ENCODE measurements around the gene LUZP2.

LUZP2 gene

DNA sequence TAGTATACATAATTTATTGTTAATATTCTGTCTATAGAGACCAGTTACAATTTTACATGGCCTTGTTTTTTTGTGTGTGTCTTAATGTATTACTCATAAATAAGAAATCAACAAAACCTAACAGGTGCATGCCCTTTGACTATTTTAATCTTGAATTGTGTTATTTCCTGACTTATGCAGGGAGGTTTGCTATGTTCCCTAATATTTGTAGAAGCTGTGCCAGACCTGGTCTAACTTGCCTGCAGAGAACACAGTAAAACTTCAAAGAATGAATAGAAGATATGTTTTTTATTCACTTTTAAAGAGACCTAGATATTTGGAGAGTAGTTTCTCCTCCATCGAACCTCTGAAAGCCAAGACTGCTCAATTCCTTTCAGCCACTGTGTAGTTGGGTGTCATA, 234.7 kb downstream of the LUZP2 start:
- no peak for FAIRE-seq

DNA sequence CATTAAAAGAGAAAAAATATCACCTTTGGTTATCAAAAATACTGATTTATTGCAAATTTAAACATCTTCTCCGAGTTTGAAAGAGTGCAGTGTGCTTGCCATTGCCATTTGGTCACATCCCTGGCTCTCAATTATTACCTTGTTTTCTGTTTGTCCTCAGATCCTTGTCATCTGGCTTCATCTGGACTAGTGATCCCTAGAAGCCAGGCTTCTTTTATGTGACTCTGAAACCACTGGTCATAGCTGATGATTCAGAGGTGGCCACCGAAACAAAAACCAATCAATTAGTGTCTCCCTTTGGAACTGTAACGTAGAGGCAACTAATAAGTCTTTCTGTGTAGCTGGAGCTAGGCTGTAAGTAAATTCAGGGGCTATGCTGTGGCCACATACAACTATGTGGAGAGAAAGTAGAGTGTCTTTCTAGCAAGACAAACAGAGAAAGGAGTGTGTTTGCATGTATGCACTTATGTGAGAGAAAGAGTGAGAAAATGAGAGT, 237.9 kb downstream of the LUZP2 start:
- FAIRE-seq, result no peak

DNA sequence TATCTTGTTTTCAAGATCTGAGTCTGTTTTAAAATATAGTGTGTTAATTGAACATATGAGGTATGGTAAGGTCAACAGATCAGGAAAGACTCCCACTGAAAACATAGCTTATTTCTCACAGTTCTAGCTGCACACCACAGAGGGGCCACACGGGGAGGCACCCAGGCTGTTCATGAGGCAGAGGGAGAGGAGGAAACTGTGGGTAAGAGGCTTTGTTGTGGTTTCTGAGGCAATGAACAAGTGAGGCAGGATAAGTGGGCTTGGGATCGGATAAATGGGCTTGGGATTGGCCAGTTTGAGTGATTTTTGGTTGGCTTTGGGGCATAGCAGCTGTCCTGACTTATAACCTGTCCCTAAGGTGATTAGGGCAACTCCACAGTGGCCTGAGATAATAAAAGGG, 242.1 kb downstream of the LUZP2 start:
- FAIRE-seq, result no peak

DNA sequence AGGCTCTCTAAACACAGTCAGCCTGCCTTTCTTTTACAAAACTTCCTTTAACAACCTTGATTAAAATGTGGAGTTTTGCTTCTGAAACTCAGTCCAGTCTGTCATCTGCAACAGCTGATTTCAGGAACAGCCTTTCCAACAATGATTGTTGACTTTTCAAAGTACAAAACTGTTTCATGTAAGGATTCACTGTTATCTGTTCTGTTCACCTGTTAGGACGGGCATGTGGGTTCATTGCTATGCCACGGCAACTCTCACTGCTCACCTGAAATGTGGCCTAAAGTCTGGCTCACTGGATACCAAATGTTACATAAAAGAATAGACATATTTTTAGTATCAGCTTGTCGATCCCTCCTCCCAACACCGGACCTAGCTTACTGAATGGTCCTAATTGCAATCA, 242.8 kb downstream of the LUZP2 start:
- FAIRE-seq, result no peak

DNA sequence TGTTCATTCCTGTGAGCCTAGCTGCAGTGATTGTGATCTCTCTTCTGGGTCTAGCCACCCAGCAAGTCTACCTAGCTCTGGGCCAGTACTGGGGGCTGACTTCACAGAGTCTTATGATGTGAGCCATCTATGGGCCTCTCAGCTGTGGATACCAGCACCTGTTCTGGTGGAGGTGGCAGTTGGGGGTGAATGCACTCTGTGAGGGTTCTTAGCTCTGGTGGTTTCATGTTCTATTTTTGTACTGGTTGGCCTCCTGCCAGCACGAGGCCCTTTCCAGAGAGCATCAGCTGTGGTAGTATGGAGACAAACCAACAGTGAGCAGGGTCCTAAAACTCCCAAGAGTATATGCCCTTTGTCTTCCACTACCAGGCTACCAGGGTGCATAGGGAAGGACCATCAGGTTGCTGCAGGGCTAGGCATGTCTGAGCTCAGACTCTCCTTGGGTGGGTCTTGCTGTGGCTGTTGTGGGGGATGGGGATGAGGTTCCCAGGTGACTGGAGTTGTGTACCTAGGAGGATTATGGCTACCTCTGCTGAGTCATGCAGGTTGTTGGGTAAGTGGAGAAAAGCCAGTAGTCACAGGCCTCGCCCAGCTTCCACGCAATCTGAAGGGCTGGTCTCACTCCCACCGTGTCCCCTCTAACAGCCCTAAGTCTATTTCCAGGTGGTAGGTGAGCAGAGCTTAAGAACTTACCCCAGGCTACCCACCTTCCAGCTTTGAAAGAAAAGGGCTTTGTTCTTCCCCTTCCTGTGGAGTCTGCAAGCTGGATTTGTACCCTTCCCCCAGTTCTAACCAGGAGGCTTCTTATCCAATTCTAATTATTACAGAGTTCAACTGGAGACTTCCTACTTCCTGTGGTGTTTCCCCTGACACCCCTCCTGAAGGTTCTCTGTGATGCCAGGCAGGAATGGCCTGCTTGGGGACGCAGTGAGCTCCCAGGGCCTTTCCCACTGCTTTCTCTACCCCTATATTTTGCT, 250.7 kb downstream of the LUZP2 start:
- FAIRE-seq, result no peak

DNA sequence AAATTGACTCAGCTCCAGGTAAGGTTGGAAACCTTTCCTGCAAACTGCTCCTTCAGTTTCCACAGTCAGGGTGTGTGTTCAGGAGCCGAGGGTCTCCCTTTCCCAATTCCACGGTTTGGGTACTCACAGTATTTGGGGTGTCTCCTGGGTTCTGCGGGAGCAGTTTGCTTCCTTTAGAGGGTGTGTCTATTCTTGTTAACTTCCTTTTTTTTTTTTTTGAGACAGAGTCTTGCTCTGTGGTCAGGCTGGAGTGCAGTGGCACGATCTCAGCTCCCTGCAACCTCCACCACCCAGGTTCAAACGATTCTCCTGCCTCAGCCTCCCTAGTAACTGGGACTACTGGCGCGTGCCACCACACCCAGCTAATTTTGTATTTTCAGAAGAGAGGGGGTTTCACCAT, 251.4 kb downstream of the LUZP2 start:
- FAIRE-seq, result no peak

DNA sequence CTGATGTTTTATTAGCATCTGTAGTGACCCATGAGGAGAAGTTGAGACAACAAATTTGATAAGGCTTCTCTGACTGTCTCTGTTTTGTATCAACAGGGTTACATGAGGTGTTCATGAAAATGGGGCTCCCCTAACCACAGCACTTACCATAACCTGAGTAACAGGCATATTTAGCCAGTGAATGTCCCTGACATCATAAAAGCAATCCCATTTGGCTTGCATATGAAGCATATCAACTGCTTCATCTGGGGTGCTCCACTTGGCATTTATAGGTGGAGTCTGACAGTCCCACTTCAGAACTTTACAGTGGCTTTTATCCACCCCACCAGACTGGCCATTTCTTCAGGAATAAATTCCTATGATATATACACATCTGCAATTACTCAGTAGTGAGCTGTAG, 257.6 kb downstream of the LUZP2 start:
- FAIRE-seq, result no peak

DNA sequence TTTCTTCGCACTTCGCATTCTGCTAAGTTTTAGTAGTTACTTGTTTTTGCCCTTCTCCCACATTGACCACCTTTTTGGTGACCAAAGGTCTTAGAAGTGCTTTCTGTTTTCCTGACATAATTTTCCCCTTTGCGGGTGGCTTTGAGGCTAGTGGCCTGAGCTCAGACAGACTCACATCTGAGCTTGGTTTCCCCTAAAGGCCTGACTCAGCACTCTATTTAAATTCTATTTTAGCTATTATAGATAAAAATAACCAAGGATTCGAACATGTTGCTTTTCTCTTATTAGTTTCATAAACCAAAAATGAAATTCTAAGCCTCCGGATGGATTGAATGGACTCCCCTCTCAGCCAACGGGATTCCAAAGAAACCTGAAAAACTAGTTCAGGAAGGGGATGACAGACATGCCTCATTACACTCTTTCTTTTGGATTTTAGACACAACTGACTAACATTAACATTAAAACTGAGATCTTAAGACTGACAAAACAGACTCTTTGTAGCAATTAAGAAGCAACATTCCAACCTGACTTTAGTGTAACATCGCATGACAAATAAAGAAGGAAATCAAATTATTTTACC, 258.5 kb downstream of the LUZP2 start:
- FAIRE-seq, result no peak

DNA sequence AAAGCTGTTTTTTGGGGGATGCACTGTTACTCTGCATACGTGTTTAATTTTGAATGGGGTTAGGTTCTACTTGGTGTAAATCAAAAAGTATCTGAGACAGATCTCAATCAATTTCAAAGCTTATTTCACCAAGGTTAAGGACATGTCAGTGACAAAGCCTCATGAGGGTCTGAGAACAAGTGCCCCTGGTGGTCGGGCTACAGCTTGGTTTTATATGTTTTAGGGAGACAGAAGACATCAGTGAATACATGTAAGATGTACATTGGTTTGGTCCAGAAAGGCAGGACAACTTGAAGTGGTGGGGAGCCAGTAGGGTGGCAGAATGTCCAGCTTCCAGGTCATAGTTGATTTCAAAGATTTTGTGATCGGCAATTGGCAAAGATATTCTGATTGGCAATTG, 262.9 kb downstream of the LUZP2 start:
- FAIRE-seq, result no peak

DNA sequence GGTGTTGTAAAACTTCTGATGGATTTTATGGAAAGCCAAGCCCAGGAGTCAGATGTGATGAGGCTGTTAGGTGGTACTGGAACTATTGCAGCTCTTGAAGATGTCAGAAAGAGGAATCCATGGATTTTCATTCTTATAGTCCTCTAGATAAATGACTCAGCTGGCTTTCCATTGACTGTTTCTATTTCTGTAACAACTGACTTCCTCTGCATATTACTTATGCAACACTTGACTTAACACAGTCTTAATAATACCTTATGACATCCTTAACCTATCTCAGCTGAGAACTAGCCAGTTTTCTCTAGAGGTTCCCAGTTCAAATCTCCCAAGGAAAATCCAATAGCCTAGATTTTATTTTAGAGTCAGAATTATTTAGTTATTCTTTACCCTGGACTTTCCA, 263.8 kb downstream of the LUZP2 start:
- FAIRE-seq, result no peak

DNA sequence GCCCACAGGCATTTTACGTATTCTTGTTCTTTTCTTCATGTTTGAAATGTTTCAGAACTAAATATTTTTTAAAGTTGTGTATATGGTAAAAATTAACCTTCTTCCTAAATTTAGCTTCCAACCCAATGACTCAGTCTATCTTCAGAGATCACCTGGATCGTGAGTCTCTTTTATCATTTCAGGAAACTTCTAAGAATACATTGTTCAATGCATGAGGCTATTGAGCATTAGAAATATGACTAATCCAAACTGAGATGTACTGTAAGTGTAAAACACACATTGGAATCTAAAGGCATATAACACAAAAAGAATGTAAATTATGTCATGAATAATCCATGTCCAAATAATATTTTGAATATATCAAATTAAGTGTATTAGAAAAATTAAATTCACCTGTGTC, 265.2 kb downstream of the LUZP2 start:
- no peak for FAIRE-seq

DNA sequence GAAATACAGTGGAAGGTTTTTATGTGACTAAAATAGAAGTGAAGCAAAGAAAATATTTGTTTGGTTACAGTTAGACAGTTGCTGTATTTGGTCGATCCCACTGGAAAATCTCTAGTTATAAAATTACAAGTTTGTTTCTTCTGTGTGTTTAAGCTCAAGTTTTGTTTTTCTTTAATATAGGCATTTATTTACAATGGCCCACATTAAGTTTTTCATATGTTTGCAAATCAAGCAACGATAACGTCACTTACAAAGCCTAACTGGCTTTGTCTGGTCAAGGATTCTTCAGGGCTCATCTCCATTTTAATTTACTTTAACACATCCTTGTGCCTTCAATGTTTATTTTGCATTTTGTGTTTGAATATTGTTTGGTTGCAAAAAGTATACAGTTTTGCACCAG, 270.6 kb downstream of the LUZP2 start:
- FAIRE-seq, result no peak

DNA sequence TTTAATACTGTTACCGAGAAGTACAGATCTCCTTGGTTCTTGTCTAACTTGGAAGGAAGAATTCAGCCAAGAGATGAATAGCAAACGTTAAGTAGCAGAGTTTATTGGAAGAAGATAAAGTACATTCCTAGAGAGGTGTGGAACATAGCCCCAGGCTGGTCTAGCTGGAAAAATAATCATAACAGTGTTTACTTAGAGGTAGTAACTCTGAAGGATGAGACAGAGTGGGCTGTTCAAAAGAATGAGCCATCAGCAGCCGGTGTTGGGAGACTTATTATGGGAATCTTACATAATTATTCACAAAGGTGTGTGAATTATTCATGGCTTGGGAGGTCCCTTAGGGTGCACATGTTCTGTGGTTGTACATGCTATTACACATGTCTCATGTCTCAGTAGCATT, 276.5 kb downstream of the LUZP2 start:
- FAIRE-seq, result no peak

DNA sequence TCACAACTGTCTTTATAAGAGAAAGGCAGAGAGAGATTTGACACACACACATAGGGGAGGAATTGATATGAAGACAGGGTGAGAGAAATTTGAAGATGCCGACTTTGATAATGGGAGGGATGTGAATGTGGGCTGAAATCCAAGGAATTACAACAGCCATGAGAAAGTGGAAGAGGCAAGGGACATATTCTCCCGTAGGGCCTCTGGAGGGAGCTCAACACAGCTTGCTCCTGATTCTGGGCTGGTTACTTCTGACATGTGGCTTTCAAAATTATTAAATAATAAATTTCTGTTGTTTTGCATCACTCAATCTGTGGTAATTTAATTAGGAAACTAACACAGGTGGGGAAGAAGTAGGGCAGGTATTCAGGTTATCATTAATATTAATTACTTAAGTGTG, 282.9 kb downstream of the LUZP2 start:
- FAIRE-seq, result no peak

DNA sequence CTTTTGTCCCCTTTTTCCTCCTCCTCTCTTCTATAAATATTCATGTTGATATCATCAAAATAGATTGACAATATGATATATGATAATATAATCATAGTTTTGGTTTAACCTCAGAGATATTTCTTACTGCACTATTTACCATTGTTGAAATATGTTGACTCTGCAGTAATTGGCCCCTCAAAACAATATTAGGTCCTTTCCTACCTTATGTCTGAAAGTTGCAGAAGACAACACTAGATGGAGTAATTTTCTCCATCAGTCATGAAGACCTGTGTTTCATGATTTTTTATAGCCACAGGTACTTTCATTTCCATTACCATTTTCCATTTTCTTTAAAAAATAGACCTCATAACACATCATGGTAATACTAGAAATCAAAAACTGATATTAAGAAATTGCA, 284.4 kb downstream of the LUZP2 start:
- FAIRE-seq, result no peak

DNA sequence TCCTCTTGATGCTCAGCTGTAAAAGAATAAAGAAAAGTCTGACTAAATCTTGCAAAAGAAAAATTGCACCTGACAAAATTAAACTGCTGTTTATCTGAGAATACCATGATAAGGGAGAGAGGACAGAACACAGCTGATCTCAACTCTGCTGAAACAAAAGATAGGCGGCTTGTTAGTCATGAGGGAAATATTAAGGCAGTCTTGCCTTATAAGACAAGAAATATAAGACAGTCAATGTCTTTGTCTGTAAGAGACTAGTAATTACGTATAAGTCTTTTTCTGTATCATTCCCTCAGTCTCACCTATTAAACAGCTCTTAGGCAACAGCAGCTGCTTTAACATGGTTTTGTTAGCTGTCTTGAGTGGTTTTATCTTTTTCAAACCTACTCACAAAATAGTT, 296.6 kb downstream of the LUZP2 start:
- no peak for FAIRE-seq

DNA sequence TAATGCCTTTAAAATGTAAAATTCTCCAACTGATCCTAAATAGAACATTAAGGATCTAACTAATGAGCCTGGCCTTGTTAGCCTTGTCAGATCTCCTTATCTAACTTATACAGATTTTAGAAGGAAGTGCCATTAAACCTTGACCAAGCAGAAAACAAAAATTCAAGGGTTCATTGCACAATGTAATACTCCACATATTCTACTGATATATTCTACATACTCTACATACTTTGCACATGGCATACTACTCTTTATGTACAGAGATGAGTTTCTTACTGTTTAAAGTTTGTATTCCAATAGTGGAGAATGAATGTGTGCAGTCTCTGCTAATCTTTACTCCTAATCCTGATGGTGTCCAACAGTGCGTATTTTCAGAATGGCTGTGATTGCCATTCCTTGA, 297.2 kb downstream of the LUZP2 start:
- FAIRE-seq, result no peak

DNA sequence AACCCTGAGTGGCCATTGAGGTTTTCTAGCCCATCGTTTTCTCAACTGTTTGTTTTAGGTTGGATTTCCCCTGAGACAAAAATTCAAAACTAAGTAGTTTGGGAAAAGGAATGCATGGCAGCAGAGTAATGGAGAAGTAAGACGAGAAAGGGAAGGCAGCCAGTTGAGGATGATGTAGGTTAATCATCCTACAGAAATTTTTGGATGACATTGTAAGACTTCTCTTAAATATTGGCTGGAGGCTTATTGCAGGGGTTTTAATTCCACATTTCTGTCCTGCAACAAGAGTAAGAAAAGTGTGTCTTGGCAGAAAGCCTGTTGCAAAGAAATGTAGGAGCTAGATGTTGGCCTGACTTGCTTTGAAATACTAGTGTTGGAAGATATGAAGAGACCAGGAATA, 308.8 kb downstream of the LUZP2 start:
- FAIRE-seq, result no peak

DNA sequence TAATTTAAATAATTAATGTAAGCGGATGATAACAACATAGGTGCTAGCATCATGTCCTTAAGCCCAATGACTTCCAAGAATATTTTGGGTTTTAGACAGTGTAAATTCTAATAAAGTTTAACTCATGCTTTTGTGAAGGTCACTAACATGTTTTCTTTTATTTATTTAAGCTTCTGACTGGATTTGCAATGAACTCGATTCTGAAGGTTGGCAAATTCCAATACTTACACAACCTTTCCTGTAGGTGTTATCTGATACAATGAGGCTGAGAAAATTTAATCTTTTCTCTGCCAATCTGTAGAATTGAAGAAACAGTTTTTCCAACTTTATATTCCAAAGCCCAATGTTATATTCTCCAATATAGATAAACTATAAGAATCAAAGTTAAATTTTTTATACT, 311.3 kb downstream of the LUZP2 start:
- FAIRE-seq, result no peak

DNA sequence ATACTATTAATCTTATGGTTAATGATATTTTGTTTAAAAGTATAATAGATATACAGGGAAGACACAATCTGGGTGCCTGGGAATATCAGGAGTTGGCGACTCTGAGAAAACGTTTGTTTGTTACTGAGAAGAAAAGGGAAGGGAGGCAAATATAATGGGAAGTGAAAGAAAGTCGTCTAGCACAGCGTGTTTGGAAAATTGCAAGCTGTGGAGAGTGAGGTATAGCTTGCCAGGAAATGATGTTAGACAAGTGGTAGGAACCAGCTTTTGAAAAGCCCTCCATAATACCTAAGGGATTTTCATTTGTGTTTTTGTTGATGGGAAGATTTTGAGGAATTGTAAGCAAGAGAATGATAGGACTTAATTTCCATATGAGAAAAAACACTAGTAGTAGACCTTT, 322.2 kb downstream of the LUZP2 start:
- no peak for FAIRE-seq

DNA sequence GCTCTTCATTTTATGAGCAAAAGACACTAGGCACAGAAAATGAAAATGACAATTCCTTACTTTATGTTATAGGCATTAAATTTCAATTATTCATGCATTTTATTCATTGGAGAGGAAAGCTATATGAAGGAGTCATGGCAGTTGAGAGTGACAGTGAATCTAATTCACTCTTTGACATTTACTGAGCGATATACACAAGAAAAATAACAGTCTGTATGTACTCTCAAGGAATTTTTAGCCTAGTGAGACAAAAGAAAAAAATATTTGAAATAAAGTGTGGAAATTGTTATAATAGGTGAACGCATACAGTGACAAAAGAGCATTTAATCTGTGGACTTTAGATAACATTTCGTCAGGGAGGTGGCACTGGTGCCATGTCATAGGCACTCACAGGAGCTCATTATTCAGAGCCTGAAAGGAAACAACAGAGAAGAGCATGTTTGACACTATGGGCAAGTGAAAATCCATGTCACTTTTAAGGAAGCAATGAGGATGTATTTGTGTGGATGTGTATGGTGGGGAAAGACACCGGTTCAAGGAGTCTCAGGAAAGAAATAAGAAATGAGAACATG, 323.1 kb downstream of the LUZP2 start:
- no peak for FAIRE-seq

DNA sequence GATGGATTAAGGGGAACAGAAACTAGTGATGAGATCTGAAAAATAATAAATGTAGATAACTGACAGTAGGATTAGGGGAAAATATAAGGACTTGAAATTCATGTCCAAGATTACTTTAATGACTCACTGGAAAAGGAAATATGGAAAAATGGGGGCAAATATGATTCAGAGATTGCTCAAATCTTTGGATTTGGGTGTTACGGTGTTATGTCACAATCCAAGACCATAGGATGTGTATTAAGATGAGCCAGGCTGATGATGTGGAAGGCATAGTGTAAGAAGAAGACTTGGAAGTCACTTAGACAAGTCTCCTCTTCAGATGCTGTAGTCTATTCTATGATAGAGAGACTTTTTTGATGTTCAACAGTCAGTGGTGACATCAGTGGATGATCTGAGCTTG, 323.7 kb downstream of the LUZP2 start:
- FAIRE-seq, result no peak

DNA sequence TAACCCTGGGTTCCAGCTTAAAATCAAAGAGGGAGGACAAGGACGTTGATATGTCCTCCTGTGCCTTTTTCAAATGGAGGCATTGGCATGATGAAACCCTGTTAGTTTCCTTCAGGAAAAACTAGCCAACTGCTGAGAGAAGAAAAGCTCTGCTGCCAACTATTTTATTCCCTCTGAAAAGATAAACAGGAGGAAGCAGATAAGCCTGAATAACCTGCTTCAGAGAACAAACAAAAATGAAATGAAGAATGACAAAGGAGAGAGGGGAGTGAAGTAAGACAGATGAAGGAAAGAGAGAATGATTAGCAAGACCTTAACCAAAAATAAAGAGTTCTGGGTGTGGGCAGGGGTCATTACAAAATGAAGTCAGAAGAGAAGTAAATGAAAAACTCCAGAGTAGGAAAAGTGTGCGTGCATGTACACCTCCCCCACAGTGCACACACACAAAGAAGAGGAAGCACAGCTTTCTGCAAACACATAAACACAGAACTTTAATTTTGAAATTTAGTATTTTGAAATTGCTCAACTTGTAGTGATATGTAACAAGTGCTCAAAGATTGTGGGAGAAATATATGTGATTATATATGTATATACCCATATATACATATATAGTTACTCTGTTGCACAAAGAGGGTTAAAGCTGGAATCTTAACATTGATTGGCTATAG, 332.2 kb downstream of the LUZP2 start:
- no peak for FAIRE-seq
